ENCODE measurements around the gene ZNF69.
"Not testable (repeated sequence)": the region's sequence is repeated elsewhere in the genome, so short reads cannot be mapped to it uniquely, and the experiment has no call there.

Gene ZNF69

DNA sequence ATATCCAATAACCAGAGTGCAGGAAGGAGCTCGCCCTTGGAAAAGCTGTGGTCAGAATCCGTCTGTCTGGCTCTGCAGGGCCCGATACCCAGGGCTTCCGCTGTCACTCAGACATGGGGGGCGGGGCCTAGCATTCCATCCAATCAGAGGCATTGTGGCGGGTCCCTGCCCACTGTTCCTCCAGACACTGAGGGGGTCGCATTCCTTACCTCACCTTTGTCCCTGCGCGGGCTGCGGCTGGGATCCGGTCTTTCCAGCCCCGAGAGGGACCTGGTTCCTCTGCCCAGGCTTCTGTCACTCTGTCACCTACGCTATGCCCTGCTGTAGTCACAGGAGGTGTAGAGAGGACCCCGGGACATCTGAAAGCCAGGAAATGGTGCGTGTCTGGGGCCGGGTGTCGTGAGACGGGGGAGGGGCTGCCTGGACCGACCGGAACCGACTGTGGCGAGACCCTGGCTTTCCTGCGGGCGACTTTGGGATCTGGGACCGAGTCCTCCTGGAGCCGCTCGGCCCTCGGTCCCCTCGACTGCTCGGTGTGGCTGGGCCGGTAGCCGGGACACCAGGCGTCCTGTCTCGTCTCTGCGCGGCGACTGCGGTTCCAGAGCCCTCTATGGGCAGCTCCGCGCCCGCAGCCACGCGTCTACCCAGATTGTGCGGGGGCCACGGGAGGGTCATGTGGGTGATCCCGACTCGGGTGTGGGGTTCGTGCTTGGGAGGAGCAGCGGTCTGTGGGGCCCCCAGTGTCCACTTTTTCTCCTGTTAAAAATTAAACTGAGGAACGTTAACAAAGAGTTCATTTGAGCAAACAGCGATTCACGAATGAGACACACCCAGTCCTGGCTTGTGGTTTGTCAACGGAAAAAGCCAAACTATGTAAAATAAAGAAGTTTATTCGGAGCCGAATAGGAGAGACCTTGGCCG is at the start of gene ZNF69:
Gene ZNF69, plus strand, starts transcription at position 172 of the 921 bp plus-strand sequence. Its CDS starts 142 bp downstream, at position 314.
- DNase-seq (ENCODE audit: low spot score), result peak; percentile 90

DNA sequence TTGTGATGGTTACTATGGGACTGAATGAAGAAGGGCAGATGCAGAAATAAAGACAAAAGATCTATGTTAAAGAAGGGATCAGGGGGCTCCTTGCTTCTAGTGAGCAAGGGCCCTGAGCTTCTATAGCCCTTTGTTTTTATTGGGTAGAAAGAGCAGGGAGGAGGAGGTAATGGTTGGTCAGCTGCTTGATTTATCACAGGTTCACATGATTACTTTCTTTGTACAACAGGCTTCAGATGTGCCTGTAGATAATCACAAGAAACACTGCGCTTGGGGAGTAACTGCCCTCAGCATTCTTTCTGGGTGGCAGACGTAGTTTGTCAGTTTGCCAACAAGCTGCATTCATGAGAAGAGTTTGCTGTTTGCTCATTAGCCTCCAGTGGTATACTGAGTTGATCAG is 43.9 kb upstream of the ZNF69 start:
- DNase-seq (ENCODE audit: low spot score), result no peak

DNA sequence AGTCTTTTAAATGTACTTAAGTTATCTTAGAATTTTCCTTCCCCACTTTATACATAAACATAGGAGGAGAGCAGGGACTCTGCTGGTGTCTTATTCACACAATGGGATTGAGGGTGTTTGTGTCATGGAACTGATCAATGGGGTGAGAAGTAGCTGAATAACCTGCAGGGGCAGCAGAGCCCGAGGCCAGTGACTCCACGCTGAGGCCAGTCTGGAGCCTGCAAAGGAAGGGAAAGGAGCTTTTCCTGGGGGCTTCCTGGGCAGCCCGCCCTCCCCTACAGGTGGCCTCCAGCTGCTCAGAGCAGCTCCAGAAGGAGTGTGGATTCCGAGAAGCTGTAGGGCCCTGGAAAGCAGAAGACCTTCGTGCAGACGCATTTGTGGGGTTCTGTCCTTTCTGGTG is 40.0 kb upstream of the ZNF69 start:
- DNase-seq (ENCODE audit: low spot score), result peak; percentile 7

DNA sequence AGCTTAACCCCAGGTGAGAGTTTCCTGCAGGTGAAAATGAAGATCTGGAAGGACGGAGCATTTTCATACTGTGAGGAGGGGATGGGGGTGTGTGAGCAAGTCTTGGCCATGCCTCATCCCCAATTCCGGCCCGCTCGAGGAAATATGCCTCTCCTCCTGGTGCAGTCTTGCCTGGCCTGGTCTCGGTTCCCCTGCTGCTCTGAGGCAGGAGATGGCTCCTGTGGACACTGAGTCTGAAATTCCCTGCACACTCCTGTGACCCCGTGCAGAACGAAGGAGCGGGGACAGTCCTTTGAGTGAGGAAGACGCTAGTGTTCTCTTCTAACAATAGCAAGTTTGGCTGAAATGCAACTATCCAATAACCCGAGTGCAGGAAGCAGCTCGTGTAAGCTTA is 39.4 kb upstream of the ZNF69 start:
- DNase-seq (ENCODE audit: low spot score), result no peak

DNA sequence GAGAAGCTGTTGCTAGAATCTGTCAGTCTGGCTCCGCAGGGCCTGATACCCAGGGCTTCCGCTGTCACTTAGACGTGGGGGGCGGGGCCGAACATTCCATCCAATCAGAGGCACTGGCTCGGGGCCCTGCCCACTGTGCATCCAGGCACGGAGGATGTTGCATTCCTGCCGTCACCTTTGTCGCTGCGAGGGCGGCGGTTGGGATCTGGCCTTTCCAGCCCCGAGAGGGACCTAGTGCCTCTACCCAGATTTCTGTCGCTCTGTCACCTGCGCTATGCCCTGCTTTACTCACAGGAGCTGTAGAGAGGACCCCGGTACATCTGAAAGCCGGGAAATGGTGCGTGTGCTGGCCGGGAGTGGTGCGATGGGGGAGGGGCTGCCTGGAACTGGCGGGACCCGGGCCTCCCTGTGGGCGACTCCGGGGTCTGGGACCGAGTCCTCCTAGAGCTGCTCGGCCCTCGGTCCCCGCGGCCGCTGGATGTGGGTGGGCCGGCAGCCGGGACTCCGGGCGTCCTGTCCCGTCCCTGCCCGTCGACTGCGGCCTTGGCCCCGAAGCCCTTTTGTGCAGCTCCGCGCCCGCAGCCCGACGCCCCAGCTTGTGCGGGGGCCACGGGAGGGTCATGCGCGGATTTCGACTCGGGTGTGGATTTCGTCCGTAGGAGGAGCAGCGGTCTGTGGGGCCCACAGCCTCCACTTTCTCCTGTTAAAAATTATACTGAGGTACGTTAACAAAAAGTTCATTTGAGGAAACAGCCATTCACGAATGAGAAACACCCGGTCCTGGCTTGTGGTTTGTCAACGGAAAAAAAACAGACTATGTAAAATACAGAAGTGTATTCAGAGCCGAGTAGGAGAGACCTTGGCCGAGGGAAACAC is 38.8 kb upstream of the ZNF69 start, which contains the start of gene ZNF439:
Gene ZNF439, plus strand, starts transcription at position 133 of the 876 bp plus-strand sequence. Its CDS starts 142 bp downstream, at position 275.
- DNase-seq (ENCODE audit: low spot score), result peak; percentile 94

DNA sequence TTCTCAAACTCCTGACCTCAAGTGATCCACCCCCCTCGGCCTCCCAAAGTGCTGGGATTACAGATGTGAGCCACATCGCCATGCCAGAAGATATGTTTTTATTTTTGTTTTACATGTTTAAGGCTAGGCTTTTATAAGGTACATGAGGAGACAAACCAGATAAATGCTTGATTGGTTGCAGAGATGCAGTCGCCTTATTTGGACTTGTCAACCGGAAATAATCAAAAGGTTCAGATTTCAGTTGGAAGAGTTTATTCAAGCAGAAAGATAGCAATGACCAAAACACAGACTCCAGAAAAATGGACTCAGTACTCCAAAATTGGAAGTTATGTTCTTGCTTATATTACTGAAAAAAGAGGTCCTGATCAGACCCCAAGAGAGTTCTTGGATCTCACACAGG is 37.3 kb upstream of the ZNF69 start:
- not testable (repeated sequence) for DNase-seq (ENCODE audit: low spot score)

DNA sequence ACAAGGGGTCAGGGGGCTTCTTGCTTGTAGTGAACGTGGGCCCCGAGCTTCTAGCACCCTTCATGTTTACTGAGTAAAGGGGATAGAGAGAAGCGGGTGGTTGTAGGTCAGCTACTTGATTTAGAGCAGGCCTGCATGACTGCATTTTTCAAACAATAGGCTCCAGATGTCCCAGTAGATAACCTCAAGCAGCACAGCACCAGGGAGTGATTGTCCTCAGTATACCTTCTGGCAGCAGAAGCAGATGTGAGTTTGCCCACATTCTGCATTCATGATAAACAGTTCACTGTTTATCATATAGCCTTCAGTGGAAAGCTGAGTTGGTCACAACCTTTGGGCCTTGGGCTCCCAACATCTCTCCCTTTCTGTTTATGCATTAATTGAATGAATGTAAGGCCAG is 34.2 kb upstream of the ZNF69 start:
- no peak for DNase-seq (ENCODE audit: low spot score)

DNA sequence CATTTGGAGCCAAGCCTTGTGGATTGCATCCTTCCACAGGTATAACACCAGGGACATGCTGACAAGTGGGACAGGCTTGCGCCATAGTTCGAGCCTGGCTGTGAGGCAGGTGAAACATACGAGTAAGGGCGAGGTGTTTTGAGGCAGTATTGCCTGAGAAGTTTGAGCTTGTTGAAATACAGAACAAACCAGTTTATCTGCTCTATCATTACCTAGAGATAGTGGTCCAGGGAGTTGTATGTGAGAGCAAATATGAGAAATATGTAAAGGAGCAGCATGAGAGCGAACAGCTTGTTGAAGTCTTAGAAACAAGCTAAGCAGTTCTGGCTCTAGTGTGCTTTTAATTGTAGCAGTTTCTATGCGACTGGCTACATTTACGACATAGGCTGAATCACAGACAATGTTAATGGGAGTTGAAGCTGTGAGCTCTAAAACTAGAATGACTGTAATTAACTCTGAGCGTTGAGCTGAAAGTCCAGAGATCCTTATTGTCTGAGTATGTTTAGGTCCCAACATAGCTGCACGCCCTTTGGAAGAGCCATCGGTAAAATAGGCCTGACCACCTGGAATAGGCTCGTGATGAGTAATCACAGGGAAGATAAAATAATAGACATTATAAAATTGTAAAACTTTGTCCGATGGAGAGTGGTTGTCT is 30.9 kb upstream of the ZNF69 start:
- DNase-seq (ENCODE audit: low spot score), result no peak

DNA sequence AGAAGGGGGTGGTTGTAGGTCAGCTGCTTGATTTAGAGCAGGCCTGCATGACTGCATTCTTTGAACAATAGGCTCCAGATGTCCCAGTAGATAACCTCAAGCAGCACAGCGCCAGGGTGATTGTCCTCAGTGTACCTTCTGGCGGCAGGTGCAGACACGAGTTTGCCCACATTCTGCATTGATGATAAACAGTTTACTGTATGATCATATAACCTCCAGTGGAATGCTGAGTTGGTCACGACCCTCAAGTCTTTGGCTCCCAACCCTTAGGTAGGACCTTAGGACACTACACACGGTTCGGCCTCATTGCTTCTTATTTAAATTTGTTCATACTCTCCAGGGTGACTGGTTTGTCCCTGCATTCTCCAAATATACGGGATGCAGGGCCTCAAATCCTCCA is 26.9 kb upstream of the ZNF69 start:
- no peak for DNase-seq (ENCODE audit: low spot score)

DNA sequence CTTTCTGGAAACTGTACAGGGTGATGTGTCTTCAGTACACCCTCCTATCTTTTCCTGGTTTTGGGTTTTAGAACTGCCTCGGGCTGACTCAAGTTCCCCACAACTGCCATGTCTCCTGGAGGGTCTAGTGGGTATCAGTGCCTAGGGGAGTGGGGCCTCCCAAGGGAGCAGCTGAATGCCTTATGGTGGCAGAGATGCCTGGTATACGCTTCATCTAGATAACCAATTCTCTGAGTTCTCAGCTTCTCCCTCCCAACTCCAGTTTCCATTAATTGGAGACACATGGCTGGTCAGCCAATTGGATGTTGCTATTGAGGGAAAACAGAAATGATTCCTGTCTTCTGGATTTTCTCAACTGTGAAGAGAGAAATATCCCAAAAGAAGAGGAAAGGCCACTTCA is 26.3 kb upstream of the ZNF69 start:
- DNase-seq (ENCODE audit: low spot score), result no peak

DNA sequence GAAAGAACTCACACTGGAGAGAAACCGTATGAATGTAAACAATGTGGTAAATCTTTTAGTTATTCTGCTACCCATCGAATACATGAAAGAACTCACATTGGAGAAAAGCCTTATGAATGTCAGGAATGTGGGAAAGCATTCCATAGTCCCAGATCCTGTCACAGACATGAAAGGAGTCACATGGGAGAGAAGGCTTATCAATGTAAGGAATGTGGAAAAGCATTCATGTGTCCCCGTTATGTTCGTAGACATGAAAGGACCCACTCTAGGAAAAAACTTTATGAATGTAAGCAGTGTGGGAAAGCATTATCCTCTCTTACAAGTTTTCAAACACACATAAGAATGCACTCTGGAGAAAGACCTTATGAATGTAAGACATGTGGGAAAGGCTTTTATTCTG is 19.8 kb upstream of the ZNF69 start:
- not testable (repeated sequence) for DNase-seq (ENCODE audit: low spot score)

DNA sequence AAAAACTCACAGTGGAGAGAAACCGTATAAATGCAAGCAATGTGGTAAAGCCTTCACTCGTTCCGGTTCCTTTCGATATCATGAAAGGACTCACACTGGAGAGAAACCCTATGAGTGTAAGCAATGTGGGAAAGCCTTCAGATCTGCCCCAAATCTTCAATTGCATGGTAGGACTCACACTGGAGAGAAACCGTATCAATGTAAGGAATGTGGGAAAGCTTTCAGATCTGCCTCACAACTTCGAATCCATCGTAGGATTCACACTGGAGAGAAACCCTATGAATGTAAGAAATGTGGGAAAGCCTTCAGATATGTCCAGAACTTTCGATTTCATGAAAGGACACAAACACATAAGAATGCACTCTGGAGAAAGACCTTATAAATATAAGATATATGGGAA is 19.4 kb upstream of the ZNF69 start:
- no peak for DNase-seq (ENCODE audit: low spot score)

DNA sequence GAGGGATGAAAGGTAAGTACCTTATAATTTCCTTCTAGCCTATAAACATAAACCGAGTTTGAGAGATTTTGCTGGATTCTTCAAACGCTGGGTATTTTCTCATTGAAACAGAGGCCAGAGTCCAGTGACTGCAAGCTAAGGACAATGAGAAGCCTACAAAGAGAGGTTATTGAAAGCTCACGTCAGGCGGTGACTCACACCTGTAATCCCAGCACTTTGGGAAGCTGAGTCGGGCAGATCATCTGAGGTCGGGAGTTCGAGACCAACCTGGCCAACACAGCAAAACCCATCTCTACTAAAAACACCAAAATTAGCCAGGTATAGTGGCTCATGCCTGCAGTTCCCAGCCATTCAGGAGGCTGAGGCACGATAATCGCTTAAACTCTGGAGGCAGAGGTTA is 15.0 kb upstream of the ZNF69 start:
- no peak for DNase-seq (ENCODE audit: low spot score)

DNA sequence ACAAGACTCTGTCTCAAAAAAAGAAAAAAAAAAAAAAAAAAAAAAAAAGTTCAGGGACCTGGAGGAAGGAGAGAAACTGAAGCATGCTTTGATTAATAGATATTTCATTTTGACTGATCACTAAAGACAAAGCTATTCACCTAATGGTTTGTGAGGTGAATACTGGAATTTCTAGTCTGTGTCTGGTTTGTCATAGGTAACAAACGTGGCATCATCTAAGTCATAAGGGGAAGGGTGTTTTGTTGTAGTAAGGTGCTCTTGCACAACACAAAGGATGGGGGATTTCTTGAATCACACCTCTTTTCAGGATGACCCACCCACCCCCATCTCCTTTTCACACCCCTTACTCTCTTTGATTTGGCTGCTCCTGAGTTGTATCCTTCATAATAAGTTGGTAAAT is 13.8 kb upstream of the ZNF69 start:
- no peak for DNase-seq (ENCODE audit: low spot score)

DNA sequence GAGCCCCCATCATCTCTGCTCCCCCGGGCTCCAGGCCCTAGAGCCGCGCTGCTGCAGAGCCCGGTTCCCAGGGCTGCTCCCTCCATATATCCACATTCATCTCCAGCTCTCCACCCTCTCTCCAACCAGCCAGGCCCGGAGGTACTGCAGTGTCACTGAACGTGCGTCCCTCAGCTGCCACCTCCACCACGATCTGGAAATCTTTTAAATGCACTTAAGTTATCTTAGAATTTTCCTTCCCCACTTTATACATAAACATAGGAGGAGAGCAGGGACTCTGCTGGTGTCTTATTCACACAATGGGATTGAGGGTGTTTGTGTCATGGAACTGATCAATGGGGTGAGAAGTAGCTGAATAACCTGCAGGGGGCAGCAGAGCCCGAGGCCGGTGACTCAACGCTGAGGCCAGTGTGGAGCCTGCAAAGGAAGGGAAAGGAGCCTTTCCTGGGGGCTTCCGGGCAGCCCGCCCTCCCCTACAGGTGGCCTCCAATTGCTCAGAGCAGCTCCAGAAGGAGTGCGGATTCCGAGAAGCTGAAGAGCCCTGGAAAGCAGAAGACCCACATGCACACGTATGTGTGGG is 7.8 kb upstream of the ZNF69 start:
- peak; percentile 17 for DNase-seq (ENCODE audit: low spot score)

DNA sequence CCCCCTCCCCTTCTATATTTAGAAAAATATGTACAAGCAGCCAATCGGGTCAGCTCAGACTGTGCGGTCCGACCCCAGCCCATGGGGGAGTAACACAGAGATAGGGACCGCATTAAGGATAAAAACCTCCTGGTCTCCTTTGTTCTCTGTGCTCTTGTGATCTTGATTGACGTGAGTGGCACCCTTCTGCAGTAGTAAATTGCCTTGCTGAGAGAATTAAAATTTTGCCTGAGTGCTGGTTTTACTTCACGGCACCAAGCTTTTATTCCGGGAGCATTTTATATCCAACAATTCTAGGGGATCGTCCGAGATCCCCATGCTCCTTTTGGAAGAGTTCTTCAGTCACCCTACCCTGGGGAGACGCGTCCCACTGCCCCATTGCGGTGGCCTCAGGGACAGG is 7.0 kb upstream of the ZNF69 start:
- DNase-seq (ENCODE audit: low spot score), result no peak

DNA sequence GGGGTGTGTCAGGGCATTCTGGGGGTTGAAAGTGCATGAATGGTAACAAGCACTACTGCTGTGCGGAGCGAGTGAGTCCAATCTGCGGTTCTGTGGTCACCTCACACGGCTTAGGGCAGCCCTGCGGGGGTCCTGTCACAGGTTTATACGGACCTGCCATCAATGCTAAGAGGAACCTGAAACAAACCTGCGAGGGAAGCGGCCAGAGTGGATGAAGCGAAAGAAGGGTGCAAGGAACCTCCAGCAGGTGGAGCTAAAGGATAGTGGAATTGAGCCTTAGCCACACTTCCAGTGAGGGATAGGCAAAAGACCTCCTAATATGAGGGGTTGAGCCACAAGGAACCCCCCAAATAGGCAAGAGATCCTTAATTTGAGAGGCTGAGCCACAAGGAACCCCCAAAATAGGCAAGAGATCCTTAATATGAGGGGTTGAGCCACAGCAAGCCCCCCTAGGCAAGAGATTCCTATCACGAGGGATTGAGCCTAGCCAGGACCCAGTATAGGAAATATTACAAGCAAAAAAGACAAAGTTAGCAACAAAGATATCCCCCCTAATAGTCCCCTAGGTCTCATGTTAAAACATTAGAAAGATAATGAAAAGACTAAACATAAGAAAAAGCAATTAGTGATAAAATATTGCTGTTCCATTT is 6.3 kb upstream of the ZNF69 start:
- DNase-seq (ENCODE audit: low spot score), result peak; percentile 76

DNA sequence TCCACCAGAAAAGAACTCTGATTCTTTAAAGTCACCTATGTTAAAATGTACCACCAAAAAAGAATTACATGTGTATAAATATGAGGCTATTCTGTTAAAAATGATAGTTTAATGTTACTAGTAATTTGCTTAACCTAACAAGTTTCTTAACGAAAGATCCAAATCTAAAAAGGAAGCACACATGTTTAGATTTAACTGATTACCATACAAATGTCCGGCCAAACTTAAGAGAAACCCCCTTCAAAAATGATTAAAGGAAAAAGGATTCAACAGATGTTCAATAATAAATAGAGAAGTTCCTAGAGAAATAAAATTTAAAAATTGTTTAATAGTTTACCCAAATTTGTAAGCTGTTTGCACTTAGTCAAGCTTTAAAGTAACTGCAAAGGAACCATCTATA is 5.0 kb upstream of the ZNF69 start:
- no peak for DNase-seq (ENCODE audit: low spot score)

DNA sequence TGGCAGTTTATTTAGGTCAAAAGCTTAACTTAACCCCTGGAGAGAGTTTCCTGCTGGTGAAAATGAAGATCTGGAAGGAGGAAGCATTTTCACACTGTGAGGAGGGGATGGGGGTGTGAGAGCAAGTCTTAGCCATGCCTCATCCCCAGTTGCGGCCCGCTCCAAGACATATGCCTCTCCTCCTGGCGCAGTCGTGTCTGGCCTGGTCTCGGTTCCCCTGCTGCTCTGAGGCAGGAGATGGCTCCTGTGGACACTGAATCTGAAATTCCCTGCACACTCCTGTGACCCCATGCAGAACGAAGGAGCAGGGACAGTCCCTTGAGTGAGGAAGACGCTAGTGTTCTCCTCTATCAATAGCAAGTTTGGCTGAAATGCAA is 360 bp upstream of the ZNF69 start:
- DNase-seq (ENCODE audit: low spot score), result peak; percentile 30

DNA sequence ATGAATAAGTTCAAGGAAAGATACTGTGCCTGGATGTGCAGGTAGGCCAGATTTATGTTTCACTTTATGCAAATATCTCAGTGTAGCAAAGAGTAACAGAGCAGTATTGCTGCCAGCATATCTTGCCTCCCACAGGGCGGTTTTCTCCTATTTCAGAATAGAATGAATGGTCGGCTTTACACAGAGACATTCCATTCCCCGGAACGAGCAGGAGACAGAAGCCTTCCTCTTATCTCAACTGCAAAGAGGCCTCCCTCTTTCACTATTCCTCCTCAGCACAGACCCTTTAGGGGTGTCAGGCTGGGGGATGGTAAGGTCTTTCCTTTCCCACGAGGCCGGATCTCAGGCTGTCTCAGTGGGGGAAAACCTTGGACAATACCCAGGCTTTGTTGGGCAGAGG is 2.3 kb downstream of the ZNF69 start:
- not testable (repeated sequence) for DNase-seq (ENCODE audit: low spot score)

DNA sequence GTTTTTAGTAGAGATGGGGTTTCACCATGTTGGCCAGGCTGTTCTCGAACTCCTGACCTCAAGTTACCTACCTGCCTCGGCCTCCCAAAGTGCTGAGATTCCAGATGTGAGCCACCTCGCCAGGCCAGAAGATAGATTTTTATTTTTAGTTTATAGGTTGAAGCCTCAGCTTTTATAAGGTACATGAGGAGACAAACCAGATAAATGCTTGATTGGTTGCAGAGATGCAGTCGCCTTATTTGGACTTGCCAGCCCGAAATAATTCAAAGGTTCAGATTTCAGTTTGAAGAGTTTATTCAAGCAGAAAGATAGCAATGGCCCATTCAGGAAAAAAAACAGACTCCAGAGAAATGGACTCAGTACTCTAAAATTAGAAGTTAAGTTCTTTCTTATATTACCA is 3.1 kb downstream of the ZNF69 start:
- no peak for DNase-seq (ENCODE audit: low spot score)

DNA sequence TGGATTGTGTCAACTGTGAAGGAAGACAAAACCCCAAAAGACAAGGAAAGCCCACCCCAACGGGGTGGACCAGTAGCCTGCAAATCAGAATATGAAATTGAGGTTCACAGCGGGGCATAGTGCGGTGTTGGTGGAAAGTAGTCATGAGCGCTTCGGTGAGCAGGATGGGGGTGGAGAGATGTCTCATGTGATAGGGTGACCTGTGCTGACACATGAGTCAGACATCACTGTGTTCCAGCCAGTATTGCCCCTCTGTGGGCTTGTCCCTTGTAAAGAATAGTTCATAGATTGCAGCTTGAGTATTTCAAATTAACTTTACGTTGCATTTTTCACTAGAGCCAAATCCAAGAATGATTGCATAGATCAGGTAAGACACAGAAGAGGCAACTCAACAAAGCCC is 7.3 kb downstream of the ZNF69 start:
- no peak for DNase-seq (ENCODE audit: low spot score)

Measured in AG20443 (cell line).